ENCODE measurements around the gene ACTR2.

Gene ACTR2

GRCh38 chr2:65278531-65278981 lies 50.9 kb downstream of the ACTR2 start:
- peak in 1 of 2 experiments; percentile 18 for DNase-seq (ENCODE audit: low read depth in 1 of 2, low spot score in 1 of 2)
- Histone ChIP-seq H3K27ac (replicated peaks) (no peak overlapping the region), H3K4me3 (replicated peaks; ENCODE audit: insufficient read depth, low read length) (no peak overlapping the region), H3K27me3 (ENCODE audit: insufficient read depth, poor library complexity, severe bottlenecking) (no peaks in the 10 kb centered on the region)
- no peak for TF ChIP-seq GABPA (IDR thresholded peaks at IDR 0.05; ENCODE audit: low read depth)
- TF ChIP-seq, protein P1, sequence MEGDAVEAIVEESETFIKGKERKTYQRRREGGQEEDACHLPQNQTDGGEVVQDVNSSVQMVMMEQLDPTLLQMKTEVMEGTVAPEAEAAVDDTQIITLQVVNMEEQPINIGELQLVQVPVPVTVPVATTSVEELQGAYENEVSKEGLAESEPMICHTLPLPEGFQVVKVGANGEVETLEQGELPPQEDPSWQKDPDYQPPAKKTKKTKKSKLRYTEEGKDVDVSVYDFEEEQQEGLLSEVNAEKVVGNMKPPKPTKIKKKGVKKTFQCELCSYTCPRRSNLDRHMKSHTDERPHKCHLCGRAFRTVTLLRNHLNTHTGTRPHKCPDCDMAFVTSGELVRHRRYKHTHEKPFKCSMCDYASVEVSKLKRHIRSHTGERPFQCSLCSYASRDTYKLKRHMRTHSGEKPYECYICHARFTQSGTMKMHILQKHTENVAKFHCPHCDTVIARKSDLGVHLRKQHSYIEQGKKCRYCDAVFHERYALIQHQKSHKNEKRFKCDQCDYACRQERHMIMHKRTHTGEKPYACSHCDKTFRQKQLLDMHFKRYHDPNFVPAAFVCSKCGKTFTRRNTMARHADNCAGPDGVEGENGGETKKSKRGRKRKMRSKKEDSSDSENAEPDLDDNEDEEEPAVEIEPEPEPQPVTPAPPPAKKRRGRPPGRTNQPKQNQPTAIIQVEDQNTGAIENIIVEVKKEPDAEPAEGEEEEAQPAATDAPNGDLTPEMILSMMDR (IDR thresholded peaks at IDR 0.05; ENCODE audit: insufficient read depth, low read length) = no peak
- no peak for TF ChIP-seq SPI1 (IDR thresholded peaks at IDR 0.05; ENCODE audit: borderline replicate concordance, low read depth)
- no peak for TF ChIP-seq REST (IDR thresholded peaks at IDR 0.05; ENCODE audit: insufficient replicate concordance, low read depth)

GRCh38 chr2:65279756-65280155 lies 52.1 kb downstream of the ACTR2 start:
- TF ChIP-seq POLR2AphosphoS5 (IDR thresholded peaks at IDR 0.05; ENCODE audit: low read depth) (no peak), REST (IDR thresholded peaks at IDR 0.05; ENCODE audit: insufficient replicate concordance, low read depth) (no peak), SPI1 (IDR thresholded peaks at IDR 0.05; ENCODE audit: borderline replicate concordance, low read depth) (no peak)
- Histone ChIP-seq H3K27me3 (ENCODE audit: insufficient read depth, poor library complexity, severe bottlenecking) (no peaks in the 10 kb centered on the region), H3K4me3 (replicated peaks; ENCODE audit: insufficient read depth, low read length) (no peak overlapping the region), H3K27ac (replicated peaks) (no peak overlapping the region)
- no peak for DNase-seq (ENCODE audit: low read depth in 1 of 2, low spot score in 1 of 2)

GRCh38 chr2:65281627-65282351 lies 54.2 kb downstream of the ACTR2 start:
- Histone ChIP-seq H3K27me3 (ENCODE audit: insufficient read depth, poor library complexity, severe bottlenecking) (no peaks in the 10 kb centered on the region), H3K27ac (replicated peaks) (no peak overlapping the region), H3K4me3 (replicated peaks; ENCODE audit: insufficient read depth, low read length) (no peak overlapping the region)
- TF ChIP-seq, protein P1 (IDR thresholded peaks at IDR 0.05; ENCODE audit: insufficient read depth, low read length) = no peak
- TF ChIP-seq GABPA (IDR thresholded peaks at IDR 0.05; ENCODE audit: low read depth) = no peak
- no peak for TF ChIP-seq REST (IDR thresholded peaks at IDR 0.05; ENCODE audit: insufficient replicate concordance, low read depth)
- no peak for TF ChIP-seq POLR2AphosphoS5 (IDR thresholded peaks at IDR 0.05; ENCODE audit: low read depth)
- TF ChIP-seq SPI1 (IDR thresholded peaks at IDR 0.05; ENCODE audit: borderline replicate concordance, low read depth) = no peak
- no peak for DNase-seq (ENCODE audit: low read depth in 1 of 2, low spot score in 1 of 2)
